A549 treated with dexamethasone at 1 μM for 4 hours (cell line): ENCODE measurements around the gene ACTN1. TPM values are rescaled to one million over a fixed set of nuclear protein-coding genes. Genes with fewer than 3 reads are reported as not detected.

Experiments used
- total RNA-seq: library from RNA; stranded (reverse); fragments of 200-300 nt; extraction: Qiagen RNA extraction; gene quantifications from 5 replicates; pipeline ENCODE4 v1.2.3, GENCODE V29; 2022

The ACTN1 gene
- 159 to 236 TPM (median 220 TPM) in 5 replicates for total RNA-seq

DNA sequence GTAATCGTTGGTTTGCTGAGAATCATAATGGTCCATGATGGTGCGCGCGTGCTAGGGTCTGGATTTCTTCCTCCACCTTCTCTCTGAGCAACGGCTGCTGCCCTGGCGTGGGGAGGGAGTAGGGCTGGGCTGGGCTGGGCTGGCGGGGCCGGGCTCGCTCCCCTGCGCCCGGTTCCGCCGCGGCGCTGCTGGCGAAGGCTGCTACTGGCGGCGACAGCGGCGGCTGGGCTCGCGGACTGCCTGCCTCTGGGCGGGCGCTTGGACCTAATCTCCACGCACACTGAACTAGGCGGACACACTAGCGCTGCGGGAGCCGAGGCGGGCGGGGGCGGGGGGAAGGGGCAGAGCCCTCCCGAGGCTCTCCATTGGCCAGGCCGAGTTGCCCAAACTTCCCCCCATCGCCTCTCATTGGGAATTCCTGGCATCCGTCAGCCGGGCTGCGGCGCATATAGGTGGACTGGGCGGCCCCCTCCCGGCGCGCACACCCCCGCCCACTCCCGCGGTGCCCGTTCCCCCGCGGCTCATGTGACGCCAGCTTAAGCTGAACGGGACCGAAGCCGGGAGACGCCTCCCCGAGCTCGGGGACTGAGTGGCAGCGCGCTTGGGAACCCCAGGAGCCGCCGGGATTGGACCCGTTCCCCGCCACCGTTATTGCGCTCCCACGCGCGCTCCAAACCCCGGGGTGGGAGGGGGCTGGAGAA lies at the start of gene ACTN1:
TSS of gene ACTN1 (minus strand) at position 282 of the 701 bp plus-strand sequence. CDS start at position 36, 246 bp downstream.

Other genes starting within 250 kb of the ACTN1 start
- 150 to 230 TPM (median 203 TPM) in 5 replicates for gene ZFP36L1, start 186.2 kb downstream of the ACTN1 start, total RNA-seq
- 14.3 to 21.2 TPM (median 18.6 TPM) in 5 replicates for gene DCAF5, start 173.8 kb upstream of the ACTN1 start, total RNA-seq
- gene EXD2, start 212.2 kb upstream of the ACTN1 start, total RNA-seq, result 12.1 to 14.5 TPM (median 13.6 TPM) in 5 replicates